GM19193 (cell line): Measurements from ENCODE around the gene APLP2.

Experiments
- POLR2A ChIP-seq: IDR thresholded peaks from 4 replicates; pipeline ENCODE4 v1.6.1; 2011; ENCODE audit not compliant: insufficient read depth, insufficient read length; ENCODE audit errors: extremely low read depth

The APLP2 gene

DNA sequence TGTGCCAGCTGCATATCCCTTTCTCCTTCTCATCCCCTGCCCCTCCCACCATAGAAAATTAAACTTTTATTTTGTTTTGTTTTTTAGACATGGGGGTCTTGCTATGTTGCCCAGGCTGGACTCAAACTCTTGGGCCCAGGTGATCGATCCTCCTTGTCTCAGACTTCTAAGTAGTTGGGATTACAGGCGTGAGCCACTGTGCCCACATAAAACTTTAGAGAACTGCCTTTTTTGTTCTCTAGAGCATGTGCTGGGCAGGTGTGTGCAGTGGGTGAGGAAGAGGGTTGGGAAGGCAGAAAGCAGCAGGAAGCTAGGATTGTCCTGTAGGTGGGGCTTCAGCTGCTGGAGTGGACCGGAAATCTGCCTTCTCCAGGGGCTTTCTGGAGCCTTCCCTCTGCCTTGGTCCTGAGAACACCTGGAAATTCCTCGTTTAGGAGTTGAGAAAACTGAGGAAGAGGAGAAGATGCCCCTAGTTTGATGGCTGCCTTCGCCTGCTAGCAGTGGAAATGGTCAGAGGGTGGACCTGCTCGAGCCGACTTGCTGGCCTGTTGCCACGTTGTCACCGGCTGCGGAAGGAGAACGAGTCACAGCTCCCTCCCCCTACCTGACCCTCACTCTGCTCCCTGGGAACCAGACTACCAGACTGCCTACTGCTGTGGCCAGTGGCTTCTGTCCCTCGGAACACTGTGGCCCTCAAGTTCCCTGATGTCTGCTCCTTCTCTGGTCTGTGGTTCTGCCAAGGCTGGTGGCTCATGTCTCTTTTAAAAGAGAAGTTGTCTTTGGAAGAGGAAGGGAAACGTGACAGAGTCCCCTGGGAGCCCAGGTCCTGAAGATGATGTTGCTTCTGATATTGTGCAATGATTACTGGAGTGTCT, 93.9 kb downstream of the APLP2 start:
- no peak for TF ChIP-seq POLR2A

- no peak for TF ChIP-seq POLR2A
Measured at GRCh38 chr11:130164221-130164570, 94.5 kb downstream of the APLP2 start.

- TF ChIP-seq POLR2A = no peak
Measured at GRCh38 chr11:130165601-130166456, 96.1 kb downstream of the APLP2 start.

GRCh38 chr11:130166457-130166784, 96.7 kb downstream of the APLP2 start:
- TF ChIP-seq POLR2A = no peak

DNA sequence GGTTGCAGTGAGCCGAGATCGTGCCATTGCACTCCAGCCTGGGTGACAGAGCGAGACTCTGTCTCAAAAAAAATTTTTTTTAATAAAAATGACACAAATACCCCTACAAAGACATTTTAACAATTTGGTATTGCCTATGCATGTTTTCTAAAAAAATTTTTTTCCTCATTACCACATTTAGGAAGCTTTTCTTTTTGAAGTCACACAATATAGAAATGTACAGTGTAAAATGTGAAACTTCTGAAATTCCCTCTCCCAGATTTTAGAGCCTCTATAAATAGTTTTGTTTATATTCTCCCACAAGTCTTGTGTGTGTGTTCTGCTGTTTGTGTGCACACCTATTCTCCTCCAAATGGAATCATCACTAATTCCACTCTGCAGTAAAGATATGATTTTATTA, 97.5 kb downstream of the APLP2 start:
- no peak for TF ChIP-seq POLR2A

- no peak for TF ChIP-seq POLR2A
Measured at GRCh38 chr11:130168105-130168504, 98.4 kb downstream of the APLP2 start.

- TF ChIP-seq POLR2A = no peak
Measured at GRCh38 chr11:130170345-130170744, 100.7 kb downstream of the APLP2 start.

DNA sequence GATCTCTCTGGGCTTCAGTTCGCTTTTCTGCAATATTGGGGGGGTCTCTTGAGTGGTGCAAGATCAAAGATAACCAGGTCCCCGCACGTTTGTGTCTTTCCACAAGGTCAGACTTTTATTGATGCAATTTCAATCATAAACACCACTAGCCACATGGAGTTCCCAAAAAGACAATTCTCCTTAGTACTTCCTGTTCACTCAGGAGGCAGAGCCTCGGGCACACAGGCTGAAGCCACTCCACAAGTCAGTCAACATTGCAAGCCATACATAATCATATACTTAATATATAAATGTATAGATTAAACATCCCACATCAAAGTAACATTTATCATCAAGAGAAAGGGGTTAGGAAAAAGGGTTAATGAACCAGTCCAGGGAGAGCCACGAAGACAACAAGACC, 101.8 kb downstream of the APLP2 start:
- TF ChIP-seq POLR2A = no peak

- TF ChIP-seq POLR2A = no peak
Measured at GRCh38 chr11:130174642-130175041, 104.9 kb downstream of the APLP2 start.

DNA sequence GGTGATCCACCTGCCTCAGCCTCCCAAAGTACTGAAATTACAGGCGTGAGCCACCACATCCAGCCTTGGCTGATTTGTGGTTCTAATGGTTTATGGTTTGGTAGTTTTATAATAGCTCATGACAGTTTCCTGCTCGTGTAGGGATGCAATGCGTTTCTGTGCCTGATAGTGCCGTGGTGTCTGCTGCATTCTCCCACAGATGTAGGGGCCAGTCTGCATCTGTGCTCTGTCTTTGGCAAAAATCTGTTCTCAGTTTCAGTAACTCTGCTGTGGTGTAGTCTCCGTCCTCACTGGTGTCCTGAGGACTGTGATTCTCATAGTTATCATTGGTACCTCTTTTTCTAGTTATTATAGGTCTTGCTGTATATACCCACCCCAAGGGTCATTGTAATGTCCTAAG, 106.2 kb downstream of the APLP2 start:
- TF ChIP-seq POLR2A = no peak

GRCh38 chr11:130177782-130178181, 108.1 kb downstream of the APLP2 start:
- no peak for TF ChIP-seq POLR2A

DNA sequence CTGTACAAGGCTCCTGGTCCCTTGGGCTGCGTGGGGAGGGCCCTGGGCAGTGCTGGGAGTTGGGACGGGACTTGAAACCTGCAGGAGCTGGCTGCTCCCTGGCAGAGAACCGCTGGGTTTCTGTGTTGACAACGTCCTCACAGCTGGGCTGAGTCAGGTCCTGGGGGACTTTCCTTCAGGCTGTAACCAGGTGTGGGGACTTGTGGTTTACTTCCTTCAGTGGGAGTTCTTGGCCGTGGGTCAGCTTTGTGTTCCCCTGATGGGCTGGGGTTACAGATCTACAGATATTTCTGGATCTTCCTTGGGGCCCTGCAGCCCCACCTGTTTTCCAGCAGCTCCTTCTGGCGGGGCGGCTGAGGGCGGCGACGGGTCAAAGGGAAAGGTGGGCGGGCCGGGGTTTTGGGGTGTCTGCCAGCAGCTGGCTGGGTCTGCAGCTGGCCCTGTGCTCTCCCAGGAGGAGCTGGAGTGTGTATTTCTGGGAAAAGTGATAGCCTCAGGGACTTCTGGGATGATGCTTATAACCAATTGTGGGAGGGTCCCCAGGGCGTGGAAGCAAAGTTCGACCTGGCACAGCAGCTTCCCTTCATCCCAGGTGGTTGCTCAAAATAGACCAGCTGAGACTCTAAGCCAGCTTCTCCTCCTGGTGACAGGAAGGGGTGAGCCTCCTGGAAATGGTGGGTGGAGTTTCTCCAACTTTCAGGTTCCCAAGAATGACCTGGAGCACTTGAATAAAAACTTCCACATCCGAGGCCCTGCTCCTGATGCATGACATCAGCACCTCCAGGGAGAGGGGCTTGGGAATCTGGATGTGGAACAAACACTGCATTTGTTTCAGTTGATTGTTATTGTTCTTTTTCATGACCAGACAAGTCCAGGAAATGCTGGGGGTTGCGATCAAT, 109.0 kb downstream of the APLP2 start:
- no peak for TF ChIP-seq POLR2A

GRCh38 chr11:130179396-130180306, 110.0 kb downstream of the APLP2 start:
- TF ChIP-seq POLR2A = no peak

- TF ChIP-seq POLR2A = no peak
Measured at GRCh38 chr11:130180491-130180890, 110.8 kb downstream of the APLP2 start.
